ENCODE results near the gene MARCHF3.
A peak's percentile ranks its signal among the peaks of the same experiment; 100 is the strongest.

Gene MARCHF3

GRCh38 chr5:126984632-126985031 is 45.7 kb downstream of the MARCHF3 start:
- no peak for DNase-seq (ENCODE audit: low read depth in 2 of 3, low spot score in 1 of 3)

DNA sequence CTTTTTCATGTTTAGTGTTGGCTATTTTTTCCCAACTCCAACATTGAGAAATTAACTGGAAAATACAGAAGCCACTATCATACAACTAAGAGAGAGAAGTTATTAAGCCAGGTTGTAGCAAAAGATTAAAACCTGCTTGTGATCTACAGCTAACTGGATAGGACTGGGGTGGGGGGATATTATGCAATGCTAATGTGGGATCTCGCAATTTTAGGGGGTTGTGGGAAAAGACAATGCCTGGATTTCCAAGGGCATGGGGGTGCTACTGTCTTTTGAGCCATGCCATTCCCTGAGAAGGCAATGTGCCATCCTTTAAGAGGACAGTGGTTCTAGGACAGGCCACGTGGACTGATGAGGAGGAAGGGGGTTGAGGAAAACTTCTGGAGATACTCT is 46.5 kb downstream of the MARCHF3 start:
- no peak for DNase-seq (ENCODE audit: low read depth in 2 of 3, low spot score in 1 of 3)

DNA sequence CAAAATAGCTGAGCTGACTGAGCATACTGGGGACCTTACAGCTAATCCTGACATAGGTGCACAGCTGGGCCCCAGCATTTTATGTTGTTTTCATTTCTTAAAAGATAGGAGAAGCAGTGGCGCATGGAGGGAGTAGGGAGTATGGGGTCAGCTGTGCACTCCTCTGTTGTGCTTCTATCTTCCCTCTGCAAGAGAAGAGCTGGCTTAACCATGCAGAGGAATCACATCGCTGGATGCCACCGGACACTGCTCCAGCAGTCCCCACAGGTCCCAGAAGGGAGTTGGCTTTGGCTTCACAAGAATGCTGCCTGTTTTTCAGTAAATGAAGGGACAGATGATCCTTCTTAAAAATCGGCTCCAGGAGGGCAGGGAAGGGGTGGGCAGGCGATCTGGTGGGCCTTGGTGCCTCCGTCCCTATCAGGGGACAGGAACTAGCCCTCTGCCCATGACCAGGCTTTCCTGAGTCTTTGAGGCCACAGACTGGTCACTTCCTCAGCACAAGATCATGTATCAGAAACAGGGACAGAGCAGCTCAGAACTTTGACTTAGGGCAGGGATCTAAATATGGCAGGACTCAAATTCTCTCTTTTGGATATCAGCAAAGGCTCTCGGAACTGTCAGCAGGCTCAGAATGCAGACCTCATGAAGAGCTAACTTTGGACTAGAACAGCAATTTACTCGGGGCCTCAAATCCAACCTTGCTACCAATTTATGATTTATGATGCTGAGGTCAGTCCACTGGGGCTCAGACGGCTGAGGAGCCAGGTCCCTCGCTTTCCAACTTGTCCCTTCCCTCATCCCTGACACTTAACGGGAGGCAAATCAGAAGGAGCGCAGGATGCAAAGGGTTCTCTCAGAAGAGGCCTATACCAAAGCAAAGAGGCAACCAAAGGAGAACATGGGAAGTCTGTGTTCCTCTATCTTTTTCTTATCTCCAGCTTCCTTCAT is 47.2 kb downstream of the MARCHF3 start:
- DNase-seq (ENCODE audit: low read depth in 2 of 3, low spot score in 1 of 3) = no peak

DNA sequence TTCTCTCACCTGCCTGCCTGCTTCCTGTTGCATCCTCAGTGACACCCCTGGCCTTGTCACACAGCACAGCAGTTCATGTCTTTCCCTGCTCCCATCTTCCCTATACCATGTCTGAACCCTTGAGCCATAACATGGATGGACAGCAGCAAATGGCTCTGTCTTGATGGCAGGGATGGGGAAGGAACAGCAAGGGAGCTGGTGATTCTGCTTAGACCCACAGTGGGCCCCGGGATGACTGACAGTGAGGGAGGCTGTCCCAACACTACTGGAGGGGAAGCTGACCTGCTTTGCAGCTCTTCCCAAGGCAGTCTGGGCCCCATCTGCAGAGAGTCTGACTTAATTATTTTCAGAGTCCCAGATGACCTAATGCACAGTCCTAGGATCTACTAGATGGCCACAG is 48.2 kb downstream of the MARCHF3 start:
- no peak for DNase-seq (ENCODE audit: low read depth in 2 of 3, low spot score in 1 of 3)

DNA sequence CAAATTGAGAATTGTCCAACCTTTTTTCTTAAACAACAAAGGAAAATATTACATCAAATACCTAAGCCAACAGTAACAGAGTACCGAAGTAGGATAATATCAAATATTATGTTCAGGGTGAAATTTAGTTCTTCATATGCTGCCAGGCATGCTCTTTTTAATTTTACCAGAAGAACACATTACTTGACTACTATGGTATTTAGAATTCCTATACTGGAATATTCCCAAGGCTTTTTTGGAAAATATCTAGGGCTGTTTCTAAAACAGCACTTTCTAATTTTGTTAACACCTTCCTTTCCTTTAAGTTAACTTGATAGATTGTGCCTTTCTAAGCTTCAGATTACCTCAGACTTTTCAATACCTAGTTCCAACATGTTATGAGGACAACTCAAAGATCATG is 48.7 kb downstream of the MARCHF3 start:
- DNase-seq (ENCODE audit: low read depth in 2 of 3, low spot score in 1 of 3) = no peak

DNA sequence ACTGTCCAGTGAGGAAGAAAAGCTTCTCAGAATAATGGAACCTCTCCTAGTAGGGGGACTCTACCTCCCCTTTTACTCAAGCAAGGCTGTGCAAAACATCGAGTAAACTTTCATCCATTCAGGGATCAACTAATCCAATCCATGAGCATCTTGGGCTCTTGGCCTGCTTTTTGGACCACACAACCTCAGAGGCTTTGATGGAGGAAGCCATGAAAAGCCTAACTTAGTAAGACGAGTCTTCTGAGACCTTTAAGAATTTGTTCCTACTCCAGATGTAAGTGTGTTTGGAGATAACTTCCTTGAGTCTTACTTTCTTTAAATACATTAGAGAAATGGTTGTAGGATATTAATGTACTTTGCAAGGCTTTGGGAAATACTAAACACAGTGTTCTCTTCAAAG is 49.1 kb downstream of the MARCHF3 start:
- DNase-seq (ENCODE audit: low read depth in 2 of 3, low spot score in 1 of 3) = no peak

DNA sequence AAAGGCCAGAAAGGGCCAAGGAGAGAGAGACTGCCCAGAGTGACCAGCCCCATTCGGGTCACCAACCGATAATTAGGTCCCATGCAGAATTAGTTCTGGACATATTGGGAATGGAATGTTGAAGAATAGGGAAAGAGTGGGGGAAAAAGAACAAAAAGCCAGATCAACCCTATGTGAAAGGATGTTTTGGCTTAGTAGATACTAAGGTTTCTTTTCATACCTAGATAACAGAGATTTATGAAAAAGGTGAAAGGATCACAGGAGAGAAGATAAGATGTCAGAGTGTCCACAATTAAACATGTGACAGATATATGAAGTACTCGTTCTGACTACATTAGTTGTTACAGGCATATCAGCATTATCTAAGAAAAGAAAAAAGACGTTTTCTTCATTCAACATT is 52.1 kb downstream of the MARCHF3 start:
- no peak for DNase-seq (ENCODE audit: low read depth in 2 of 3, low spot score in 1 of 3)

GRCh38 chr5:126976520-126977172 is 53.7 kb downstream of the MARCHF3 start:
- no peak for DNase-seq (ENCODE audit: low read depth in 2 of 3, low spot score in 1 of 3)

- DNase-seq (ENCODE audit: low read depth in 2 of 3, low spot score in 1 of 3) = no peak
Measured at GRCh38 chr5:126975796-126976195, 54.6 kb downstream of the MARCHF3 start.

GRCh38 chr5:126973193-126973592 is 57.2 kb downstream of the MARCHF3 start:
- DNase-seq (ENCODE audit: low read depth in 2 of 3, low spot score in 1 of 3) = no peak

- DNase-seq (ENCODE audit: low read depth in 2 of 3, low spot score in 1 of 3) = peak in 1 of 3 donors; percentile 30
Measured at GRCh38 chr5:126972062-126972895, 58.1 kb downstream of the MARCHF3 start.

DNA sequence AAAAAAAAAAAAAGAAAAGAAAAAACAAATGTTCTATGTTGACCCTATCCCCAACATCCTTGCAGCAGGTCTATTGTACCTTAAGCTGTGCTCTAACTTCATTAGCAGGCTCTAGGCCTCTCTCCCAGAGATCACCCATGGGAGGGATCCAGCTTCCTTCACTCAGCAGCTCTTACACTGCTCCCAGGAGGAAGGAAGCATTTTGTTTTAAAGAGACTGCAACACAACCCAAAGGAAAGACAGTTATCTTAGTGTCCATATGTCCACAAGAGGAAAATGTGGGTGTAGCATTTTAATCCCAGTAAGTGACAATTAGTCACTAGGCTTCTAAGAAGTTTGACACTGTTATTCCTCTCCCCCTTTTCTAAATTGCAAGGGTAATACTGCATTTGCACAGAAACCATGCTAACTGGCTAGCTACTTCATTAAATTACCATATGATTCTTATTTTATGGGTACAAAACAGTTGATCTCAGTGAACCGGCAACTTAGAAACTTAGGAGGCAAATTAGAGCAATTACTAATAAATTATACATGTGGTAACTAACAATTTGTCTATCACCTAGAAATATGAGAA is 58.8 kb downstream of the MARCHF3 start:
- DNase-seq (ENCODE audit: low read depth in 2 of 3, low spot score in 1 of 3) = no peak

DNA sequence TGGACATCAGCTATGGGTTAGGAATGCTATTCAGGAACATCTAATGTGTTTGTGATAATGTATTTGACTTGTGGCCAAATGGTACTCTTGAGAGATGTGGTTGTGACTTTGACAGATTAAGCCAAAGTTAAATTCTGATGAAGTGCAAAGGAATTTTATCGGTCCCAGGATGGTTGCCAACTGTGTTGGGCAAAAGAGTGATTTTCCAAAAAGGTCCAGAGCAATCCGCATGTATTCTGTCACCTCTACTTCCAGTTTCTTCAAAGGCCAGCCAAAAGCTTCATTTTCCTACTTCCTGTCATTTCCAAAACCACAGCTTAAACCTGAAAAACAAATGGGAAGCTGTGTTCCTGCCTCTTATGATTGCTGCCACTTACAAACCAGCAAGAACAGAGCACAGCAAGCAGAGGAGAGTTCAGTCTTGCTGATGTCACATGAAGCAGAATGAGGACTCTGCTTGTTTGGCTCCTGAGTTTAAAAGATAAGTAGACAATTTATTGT is 59.8 kb downstream of the MARCHF3 start:
- DNase-seq (ENCODE audit: low read depth in 2 of 3, low spot score in 1 of 3) = no peak

- DNase-seq (ENCODE audit: low read depth in 2 of 3, low spot score in 1 of 3) = no peak
Measured at GRCh38 chr5:126969548-126969947, 60.8 kb downstream of the MARCHF3 start.

DNA sequence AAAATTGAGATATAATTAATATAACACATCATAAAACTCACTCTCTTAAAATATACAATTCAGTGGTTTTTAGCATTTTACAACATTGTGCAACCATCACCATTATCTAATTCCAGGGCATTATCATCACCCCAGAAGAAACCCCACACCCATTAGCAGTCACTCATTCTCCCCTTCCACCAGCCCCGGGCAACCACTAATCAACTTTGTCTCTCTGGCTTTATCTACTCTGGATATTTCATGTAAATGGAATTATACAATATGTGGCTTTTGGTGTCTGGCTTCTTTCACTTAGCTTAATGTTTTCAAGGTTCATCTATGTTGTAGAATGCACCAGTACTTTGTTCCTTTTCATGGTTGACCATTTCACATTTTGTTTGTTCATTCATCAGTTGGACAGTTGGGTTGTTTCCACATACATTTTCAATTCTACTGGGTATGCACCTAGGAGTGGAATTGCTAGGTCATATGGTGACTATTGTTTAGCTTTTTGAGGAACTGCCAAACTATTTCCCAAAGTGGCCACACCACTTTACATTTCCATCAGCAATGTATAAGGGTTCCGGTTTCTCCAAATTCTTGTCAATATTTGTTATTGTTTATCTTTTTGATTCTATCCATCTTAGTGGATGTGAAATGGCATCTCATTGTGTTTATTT is 62.4 kb downstream of the MARCHF3 start:
- no peak for DNase-seq (ENCODE audit: low read depth in 2 of 3, low spot score in 1 of 3)

GRCh38 chr5:126965487-126965886 is 64.9 kb downstream of the MARCHF3 start:
- DNase-seq (ENCODE audit: low read depth in 2 of 3, low spot score in 1 of 3) = no peak

DNA sequence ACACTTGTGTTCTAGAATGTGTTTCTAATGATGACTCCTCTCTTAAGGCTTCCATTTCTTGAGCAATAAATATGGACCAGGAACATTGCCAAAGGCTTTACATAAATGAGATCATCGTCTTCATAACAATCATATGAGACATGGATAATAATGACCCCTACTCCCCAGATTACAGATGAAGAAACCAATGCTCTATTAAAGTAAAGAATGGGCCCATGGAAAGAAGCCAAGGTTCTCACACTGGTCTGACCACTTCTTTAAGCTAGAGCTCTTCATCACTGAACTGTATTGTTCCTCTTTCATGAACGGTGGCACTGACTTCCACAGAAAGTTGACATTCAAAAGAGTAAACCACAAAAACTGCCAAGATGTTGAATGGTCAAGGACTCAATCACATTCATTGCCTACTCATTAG is 65.3 kb downstream of the MARCHF3 start:
- no peak for DNase-seq (ENCODE audit: low read depth in 2 of 3, low spot score in 1 of 3)

- DNase-seq (ENCODE audit: low read depth in 2 of 3, low spot score in 1 of 3) = no peak
Measured at GRCh38 chr5:126963822-126964375, 66.5 kb downstream of the MARCHF3 start.

GRCh38 chr5:126961702-126962101 is 68.7 kb downstream of the MARCHF3 start:
- no peak for DNase-seq (ENCODE audit: low read depth in 2 of 3, low spot score in 1 of 3)

DNA sequence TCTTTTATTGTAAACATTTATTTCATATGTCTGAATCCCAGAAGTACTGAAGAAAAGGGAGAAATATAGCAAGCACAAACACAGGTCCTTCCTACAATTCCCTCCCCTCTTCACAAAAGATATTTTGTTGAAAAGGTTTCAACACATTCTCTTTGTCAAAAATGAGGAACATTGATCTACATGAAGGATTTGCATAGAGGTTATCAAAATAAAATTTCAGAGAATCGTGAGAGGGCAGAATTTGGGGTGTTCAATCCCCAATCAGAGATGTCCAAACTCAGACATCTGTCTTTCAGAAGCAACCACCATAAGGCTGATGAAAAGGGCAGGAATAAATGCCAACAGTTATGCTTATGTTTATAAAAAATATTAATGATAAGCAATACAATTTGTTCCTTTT is 69.2 kb downstream of the MARCHF3 start:
- no peak for DNase-seq (ENCODE audit: low read depth in 2 of 3, low spot score in 1 of 3)
